IPS-18a (cell line): ENCODE results near the gene ARMC7.
A peak's percentile ranks its signal among the peaks of the same experiment; 100 is the strongest.

ENCODE experiments used
- H3K27ac ChIP-seq: one replicate; pipeline ENCODE4 v1.5.1; 2013; ENCODE audit warnings: low read length
- H3K27me3 ChIP-seq: one replicate; pipeline ENCODE4 v1.6.1; 2013; ENCODE audit warnings: mild to moderate bottlenecking, low read length; ENCODE audit not compliant: control insufficient read depth, insufficient read depth
- H3K36me3 ChIP-seq: one replicate; pipeline ENCODE4 v1.6.1; 2013; ENCODE audit warnings: low read depth, low read length; ENCODE audit not compliant: control insufficient read depth
- H3K4me1 ChIP-seq: one replicate; pipeline ENCODE4 v1.6.1; 2013; ENCODE audit warnings: low read depth, low read length; ENCODE audit not compliant: control insufficient read depth
- H3K4me3 ChIP-seq: one replicate; pipeline ENCODE4 v1.5.1; 2013; ENCODE audit warnings: low read length
- H3K9ac ChIP-seq: one replicate; pipeline ENCODE4 v1.6.1; 2013; ENCODE audit warnings: mild to moderate bottlenecking, low read length, moderate library complexity
- H3K9me3 ChIP-seq: one replicate; pipeline ENCODE4 v1.6.1; 2013; ENCODE audit warnings: low read depth, low read length; ENCODE audit not compliant: control insufficient read depth

Gene ARMC7

GRCh38 chr17:75109046-75109406 lies 743 bp upstream of the ARMC7 start:
- Histone ChIP-seq H3K9ac (peak overlapping the region; percentile 40), H3K36me3 (no peaks in the 10 kb centered on the region), H3K4me1 (peaks cover 5% of the 10 kb centered on the region), H3K4me3 (peak overlapping the region; percentile 72), H3K27ac (no peak overlapping the region), H3K27me3 (peaks cover 12% of the 10 kb centered on the region), H3K9me3 (no peaks in the 10 kb centered on the region)

- H3K9ac ChIP-seq = peak overlapping the region; percentile 18
- H3K4me1 ChIP-seq = peaks cover 5% of the 10 kb centered on the region
- H3K27ac ChIP-seq = no peak overlapping the region
- no peaks in the 10 kb centered on the region for H3K36me3 ChIP-seq
- H3K27me3 ChIP-seq = peaks cover 12% of the 10 kb centered on the region
- H3K4me3 ChIP-seq = peak overlapping the region; percentile 72
- H3K9me3 ChIP-seq = no peaks in the 10 kb centered on the region
Measured at GRCh38 chr17:75110234-75110937, 617 bp downstream of the ARMC7 start.

- H3K4me1 ChIP-seq = peaks cover 5% of the 10 kb centered on the region
- no peak overlapping the region for H3K9ac ChIP-seq
- peaks cover 12% of the 10 kb centered on the region for H3K27me3 ChIP-seq
- no peak overlapping the region for H3K27ac ChIP-seq
- H3K36me3 ChIP-seq = no peaks in the 10 kb centered on the region
- H3K9me3 ChIP-seq = no peaks in the 10 kb centered on the region
- no peak overlapping the region for H3K4me3 ChIP-seq
Measured at GRCh38 chr17:75111777-75112335, 2.1 kb downstream of the ARMC7 start.

- no peak overlapping the region for H3K9ac ChIP-seq
Measured at GRCh38 chr17:75113798-75114551, 4.2 kb downstream of the ARMC7 start.

GRCh38 chr17:75114552-75115314 lies 5.0 kb downstream of the ARMC7 start:
- Histone ChIP-seq H3K27me3 (no peaks in the 10 kb centered on the region), H3K27ac (no peak overlapping the region), H3K4me3 (no peak overlapping the region), H3K9ac (no peak overlapping the region), H3K9me3 (no peaks in the 10 kb centered on the region), H3K4me1 (no peaks in the 10 kb centered on the region), H3K36me3 (no peaks in the 10 kb centered on the region)

More at GRCh38 chr17:75113798-75114551, 4.2 kb downstream of the ARMC7 start:
- Histone ChIP-seq H3K4me3 (no peak overlapping the region), H3K4me1 (no peaks in the 10 kb centered on the region), H3K36me3 (no peaks in the 10 kb centered on the region), H3K27ac (no peak overlapping the region), H3K27me3 (peaks cover 1% of the 10 kb centered on the region), H3K9me3 (no peaks in the 10 kb centered on the region)

GRCh38 chr17:75115555-75115954 lies 5.8 kb downstream of the ARMC7 start:
- no peak overlapping the region for H3K9ac ChIP-seq
- H3K36me3 ChIP-seq = no peaks in the 10 kb centered on the region
- no peaks in the 10 kb centered on the region for H3K9me3 ChIP-seq
- no peaks in the 10 kb centered on the region for H3K27me3 ChIP-seq
- no peak overlapping the region for H3K27ac ChIP-seq
- no peak overlapping the region for H3K4me3 ChIP-seq
- H3K4me1 ChIP-seq = no peaks in the 10 kb centered on the region

- Histone ChIP-seq H3K9me3 (no peaks in the 10 kb centered on the region), H3K4me3 (no peak overlapping the region), H3K27me3 (no peaks in the 10 kb centered on the region), H3K27ac (no peak overlapping the region), H3K9ac (no peak overlapping the region), H3K4me1 (no peaks in the 10 kb centered on the region), H3K36me3 (no peaks in the 10 kb centered on the region)
Measured at GRCh38 chr17:75116737-75117136, 7.0 kb downstream of the ARMC7 start.

GRCh38 chr17:75118307-75118706 lies 8.5 kb downstream of the ARMC7 start:
- H3K36me3 ChIP-seq = no peaks in the 10 kb centered on the region
- H3K9me3 ChIP-seq = no peaks in the 10 kb centered on the region
- H3K27ac ChIP-seq = no peak overlapping the region
- no peak overlapping the region for H3K9ac ChIP-seq
- no peaks in the 10 kb centered on the region for H3K4me1 ChIP-seq
- H3K4me3 ChIP-seq = no peak overlapping the region
- no peaks in the 10 kb centered on the region for H3K27me3 ChIP-seq

GRCh38 chr17:75124041-75124818 lies 14.5 kb downstream of the ARMC7 start:
- Histone ChIP-seq H3K27me3 (no peaks in the 10 kb centered on the region), H3K9me3 (no peaks in the 10 kb centered on the region), H3K4me1 (no peaks in the 10 kb centered on the region), H3K27ac (no peak overlapping the region), H3K4me3 (no peak overlapping the region), H3K9ac (no peak overlapping the region), H3K36me3 (peaks cover under 1% of the 10 kb centered on the region)

- Histone ChIP-seq H3K27me3 (no peaks in the 10 kb centered on the region), H3K9ac (no peak overlapping the region), H3K4me3 (no peak overlapping the region), H3K4me1 (no peaks in the 10 kb centered on the region), H3K27ac (no peak overlapping the region), H3K9me3 (no peaks in the 10 kb centered on the region), H3K36me3 (peaks cover 7% of the 10 kb centered on the region)
Measured at GRCh38 chr17:75124819-75125162, 15.0 kb downstream of the ARMC7 start.

- H3K9ac ChIP-seq = no peak overlapping the region
- H3K4me3 ChIP-seq = no peak overlapping the region
- H3K36me3 ChIP-seq = peaks cover 10% of the 10 kb centered on the region
- peaks cover 4% of the 10 kb centered on the region for H3K4me1 ChIP-seq
- no peaks in the 10 kb centered on the region for H3K9me3 ChIP-seq
- H3K27me3 ChIP-seq = no peaks in the 10 kb centered on the region
- no peak overlapping the region for H3K27ac ChIP-seq
Measured at GRCh38 chr17:75125984-75126383, 16.2 kb downstream of the ARMC7 start.
